GM19328 (cell line): ENCODE results near the gene XIRP1.

Source experiments
- ATAC-seq: cut with Tn5 transposase; IDR thresholded peaks from one replicate; pipeline ENCODE4 v1.9.1; 2021; ENCODE audit warnings: mild to moderate bottlenecking, moderate library complexity; ENCODE audit not compliant: unreplicated experiment

Gene XIRP1

DNA sequence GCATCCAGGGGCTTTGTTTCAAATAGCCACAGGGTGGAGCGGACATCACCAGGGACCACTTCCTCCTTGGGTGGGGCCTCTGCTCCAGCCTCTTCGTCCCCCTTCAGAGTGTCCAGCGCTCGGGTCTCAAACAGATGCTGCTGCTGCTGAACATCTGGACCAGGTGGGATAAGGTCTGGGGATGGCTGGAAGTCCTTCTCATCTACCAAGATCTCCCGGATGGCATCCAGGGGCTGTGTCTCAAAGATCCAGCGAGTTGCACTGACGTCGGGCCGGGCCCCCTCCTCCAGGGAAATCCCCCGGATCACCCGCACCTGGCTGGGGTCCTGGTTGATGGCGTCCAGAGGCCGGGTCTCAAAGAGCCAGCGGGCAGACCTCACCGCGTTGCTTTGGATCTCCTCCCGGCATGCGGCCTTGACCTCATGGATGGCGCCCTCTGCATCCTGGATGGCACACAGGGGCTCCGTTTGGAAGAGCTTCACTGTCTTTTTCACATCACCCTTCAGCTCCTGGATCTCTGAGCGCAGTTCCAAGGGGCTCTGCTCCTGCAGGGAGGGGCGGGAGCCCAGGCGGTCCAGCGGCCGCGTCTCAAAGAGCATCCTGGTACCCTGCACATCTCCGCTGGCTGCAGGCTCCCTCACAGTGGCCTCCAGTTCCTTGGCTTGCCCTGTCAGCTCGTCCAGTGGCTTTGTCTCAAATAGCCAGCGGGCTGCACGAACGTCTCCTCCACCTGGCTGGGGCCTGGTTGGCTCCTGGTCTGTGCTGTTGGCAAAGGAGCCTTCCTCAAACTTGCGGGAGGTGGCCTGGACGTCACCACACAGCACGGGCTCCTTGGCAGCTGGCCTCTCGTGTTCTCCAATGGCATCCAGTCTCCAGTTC, 3.9 kb downstream of the XIRP1 start:
- ATAC-seq = no peak

DNA sequence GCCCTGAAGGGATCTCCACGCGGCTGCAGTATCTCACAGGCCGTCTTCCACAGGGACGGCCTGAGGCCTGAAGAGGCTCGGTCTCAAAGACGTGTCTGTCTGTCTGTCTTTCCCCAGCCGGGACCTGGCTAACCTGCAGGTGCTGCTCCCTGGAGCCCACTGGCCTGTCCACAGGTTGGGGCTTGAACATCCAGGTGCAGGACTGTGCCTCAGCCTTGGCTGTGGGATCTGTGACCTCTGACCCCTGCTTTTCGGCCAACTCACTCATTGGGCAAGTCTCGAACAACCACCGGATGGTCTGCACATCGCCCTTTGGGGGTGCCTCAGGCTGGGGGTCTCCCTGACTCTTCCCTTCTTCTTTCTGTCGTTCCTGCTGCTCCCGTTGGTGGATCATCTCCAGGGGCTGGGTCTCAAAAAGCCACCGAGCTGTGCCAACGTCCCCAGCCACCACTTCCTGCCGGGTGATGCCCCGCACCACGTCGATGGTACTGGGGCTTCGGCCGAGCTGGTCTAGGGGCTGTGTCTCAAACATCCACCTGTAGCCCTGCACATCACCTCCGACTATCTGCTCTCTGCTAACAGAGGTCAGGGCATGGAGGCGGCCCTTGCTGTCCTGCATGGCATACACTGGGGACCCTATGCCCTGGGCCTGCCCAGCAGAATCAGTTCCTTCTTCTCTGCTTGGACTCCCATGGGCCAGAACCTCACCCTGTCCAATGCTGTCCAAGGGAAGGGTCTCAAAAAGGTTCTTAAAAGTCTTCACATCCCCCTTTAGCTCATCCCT, 4.8 kb downstream of the XIRP1 start:
- ATAC-seq = no peak

DNA sequence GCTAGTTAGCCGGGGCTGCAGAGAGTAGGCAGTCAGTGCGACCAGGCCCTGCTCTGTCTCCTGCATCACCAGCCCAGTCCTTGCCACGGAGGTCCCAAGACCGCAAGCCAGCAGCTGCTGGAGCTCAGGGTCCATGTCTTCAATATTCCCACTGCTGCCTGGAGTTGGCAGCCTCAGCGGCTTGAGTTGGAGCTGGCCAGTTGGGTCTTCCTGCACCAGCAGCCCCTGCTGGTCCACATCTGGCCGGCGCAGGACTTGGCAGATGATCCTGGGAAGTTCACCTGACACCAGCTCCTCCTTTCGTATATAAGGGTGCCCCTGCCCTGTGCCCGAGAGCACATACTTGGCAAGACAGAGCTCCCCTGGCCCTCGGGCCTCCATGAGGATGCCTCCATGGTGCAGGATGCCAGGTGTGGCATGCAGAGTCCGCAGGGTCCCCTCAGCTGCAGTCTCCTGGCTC, 5.7 kb downstream of the XIRP1 start:
- ATAC-seq = no peak

DNA sequence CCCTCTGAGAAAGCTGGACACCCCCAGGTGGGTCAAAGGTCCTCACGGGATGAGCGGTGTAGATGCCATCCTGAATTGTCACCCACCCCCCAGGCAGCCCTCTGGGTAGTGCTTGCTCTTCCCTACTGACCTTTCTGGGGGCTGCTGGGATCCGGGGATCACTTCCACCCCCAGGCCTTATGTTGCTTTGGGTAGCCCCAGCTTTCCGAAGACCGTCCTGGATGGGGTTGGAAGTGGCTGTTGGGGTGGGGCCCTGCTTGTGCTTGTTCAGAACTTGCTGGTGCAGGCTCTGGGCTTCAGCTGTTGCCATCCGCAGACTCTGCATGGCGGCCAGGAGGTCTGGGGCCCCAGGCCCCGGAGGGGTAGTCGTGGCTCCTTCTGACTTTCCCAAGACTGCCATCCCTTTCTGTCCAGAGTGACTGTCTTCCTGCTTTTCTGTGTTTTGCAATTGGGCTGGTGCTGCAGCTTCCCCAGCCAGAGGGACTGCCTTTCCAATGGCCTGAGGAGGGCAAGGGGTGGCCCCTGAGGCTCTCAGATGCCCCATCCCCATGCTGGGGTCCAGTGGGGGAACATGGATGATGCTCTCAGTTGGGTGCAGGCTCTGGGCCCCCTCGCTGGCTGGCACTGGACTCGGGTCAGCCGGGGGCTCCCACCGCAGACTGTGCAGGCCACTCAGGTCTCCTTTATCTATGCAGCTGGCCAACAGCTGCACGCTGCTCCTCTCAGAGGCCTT, 6.3 kb downstream of the XIRP1 start:
- ATAC-seq = no peak

DNA sequence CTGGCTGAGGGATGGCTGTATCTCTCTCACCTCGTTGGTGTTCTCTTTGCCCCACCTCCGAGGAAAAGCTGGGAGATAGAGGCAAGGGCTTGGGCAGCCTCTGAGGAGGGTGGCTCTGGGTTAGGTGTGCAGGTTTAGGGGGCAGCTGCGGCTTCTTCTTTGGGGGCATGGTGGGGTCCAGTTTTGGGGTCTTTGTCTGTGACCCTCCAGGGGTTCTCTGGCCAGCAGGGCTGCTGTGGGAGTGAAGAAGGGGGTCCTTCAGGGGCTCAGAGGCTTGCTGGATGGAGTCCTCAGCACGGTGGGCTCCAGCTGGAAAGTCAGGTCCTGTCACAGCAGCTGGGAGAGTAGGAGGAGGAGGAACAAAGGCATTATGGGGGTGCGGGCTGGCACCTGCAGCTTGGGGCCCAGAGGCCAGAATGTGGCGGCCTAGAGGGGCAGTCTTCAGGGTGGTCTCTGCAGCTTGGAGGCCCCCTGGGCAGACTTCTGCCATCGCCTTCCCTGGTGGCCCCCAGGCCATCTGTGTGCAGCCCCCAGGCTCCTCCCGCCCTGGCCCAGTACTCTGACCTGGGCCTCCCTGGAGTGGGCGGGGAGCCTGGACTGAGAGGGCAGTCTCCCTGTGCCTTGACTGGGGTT, 7.0 kb downstream of the XIRP1 start:
- ATAC-seq = no peak

DNA sequence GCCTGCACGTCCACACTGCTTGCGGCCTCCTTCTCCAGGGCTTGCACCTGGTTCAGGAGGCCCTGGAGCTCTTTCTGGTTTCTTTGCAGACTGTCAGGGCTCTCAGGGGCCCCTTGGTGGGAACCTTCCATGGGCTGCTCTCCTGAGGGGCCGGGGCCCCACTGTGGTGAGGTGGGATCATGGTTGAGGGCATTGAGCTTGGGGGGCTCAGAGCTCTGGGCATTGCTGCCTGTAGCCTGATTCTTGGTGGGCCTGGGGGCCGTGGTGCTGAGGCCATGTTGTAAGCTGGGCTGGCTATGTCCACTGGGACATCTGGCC, 7.5 kb downstream of the XIRP1 start:
- no peak for ATAC-seq

DNA sequence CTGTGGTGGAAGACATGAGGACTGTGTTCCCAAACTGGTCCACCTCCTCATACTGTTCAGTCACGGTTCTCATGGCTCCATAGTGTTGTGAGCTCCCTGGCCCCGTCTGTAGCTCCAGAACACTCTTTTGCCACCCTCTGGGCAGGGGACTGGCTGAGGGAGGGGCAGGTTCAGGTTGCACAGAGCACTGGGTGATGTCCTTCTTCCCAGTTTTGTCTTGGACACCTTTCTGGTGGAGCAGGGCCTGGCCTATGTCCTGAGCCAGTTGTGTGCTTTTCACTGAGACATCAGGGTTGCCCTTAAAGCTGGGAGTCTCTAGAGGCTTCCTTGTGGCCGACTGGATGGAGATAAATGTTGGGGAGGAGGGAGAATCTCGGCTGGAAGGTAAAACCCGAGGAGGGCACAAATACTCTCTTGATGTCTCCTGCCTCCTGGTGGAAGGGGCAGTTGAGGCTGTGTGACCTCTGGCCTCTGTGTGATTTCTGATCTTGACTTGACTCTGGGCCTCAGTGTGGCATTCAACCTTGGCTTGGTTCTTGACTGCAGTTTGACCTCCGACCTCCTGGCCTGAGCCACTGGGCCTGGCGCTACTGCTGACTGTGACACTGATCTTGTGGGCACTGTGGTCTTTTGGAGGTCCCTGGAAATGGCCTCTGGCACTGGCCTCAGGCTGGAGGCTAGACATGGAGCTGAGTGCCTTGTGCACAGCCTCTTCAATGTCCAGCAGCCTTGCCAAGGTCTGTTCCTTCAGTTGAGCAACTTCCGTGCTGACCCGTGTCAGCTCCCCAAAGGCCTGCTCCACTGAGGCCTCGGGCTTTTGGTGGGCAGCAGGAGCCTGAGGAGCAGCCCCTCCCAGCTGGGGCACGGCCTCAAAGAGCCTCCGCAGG, 8.1 kb downstream of the XIRP1 start:
- ATAC-seq = no peak

DNA sequence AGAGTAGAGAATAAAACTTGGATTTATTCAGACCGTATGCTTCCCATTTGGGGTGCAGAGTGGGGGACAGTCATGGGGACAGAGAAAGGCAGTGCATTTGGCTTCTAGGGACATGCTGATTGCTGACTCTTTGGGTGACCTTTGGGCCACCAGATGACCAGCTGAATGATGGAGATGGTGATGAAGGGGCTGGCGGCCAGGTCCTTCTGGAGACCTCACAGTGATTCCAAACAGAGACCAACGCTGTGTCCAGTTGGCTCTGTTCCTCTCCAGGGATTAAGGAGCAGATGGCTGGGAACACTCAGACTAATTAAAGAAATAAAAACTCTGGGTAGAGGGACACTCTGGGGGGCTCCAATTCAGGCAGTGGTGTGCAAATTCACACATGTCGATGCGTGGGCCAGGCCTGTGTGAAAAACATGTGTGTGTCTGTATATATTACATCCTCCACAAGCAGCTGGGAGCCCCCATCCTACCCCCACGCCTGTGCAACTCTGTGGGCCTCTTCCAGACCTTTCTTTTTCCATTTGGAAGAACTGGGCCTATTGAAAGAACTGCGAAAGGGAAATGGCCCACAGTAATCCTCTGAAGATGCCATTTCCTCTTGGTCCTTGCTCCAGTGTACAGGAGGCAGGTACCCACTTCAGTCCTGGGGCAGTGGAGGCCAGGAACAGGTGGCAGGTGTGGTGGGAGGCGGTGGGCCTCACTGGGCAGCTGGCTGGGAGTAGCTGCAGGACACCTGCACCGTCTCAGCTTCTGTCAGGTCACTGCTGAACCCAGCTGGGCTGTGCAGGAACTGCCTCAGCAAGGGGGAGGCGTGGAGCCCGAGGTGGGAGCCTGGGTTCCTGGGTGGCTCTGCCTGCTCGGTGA, 8.9 kb downstream of the XIRP1 start:
- ATAC-seq = no peak

DNA sequence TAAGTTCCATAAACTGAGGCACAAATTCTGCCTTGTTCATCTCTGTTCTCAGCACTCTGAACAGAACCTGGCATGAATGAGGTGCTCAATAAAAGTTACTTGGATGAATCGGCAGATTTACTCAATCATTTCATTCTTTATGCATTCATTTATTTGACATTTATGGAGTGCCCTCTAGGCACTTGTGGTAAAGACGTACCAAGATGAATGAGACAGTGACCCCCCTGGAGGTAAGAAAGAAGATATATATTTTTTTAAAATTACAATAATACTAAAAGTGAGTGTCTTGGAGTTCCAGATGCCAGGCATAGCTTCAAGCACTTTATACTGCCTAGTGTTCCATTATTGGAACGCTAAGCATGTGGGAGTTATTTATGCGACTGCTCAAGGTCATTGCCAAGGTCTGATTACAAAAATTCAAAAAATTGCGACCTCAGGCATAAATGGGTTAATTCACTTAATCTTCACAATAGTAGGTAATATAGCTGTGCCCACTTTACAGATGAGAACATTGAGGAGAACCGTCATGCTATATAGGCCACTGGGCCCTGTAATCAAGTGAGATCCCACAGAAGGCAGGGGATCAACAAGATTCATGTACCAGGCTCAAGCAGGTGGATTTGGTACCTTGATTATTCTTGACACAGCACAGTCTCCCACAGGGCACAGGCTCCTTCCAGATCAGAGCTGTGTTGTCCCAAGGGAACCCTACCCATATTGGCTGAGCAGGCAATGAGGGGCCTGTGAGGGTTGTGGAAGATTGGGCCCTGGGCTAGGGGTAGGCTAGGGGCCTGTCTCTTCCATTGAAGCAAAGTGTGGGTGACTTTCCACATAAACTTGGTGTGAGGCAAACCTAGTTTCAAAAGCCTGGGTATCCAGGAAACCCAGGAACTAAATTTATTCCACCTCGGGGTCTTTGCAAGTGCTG, 10.7 kb downstream of the XIRP1 start:
- ATAC-seq = no peak

DNA sequence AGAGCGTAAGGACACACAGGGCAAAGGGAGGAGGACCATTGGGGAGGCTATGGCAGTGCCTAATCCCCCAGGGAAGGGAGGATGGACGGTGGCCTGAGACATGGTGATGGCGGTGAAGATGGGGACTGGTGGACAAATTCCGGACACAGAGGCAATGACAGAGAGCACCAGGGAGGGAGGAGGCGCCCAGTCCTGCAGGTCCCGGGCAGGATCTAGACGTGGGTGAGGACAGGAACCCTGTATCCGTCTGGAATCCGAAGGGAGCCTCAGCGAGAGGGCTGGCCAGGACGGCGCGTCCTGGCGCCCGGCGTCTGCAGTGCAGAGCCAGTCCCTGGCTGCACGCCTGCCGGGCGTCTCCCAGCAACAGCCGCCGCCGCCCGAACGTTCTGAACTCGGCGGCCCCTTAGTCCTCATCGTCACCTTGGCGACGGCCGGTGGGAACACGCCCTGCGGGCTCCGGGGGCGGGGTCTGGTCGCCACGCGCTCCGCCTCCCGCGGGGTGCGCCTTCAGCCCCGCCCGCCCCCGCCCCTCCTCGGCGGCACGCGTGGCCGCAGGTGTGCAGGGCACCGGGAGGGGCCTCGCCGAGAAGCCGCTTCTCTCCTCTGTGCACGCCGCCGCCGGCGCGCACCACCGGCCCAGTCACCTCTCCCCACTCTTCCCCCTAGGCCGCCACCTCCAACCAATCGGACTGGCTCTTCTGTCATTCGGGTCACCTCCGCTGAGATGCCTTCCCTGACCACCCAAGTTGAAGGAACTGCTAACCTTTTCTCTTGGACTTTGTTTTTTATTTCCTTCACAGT, 11.6 kb downstream of the XIRP1 start:
- ATAC-seq = peak; percentile 96

DNA sequence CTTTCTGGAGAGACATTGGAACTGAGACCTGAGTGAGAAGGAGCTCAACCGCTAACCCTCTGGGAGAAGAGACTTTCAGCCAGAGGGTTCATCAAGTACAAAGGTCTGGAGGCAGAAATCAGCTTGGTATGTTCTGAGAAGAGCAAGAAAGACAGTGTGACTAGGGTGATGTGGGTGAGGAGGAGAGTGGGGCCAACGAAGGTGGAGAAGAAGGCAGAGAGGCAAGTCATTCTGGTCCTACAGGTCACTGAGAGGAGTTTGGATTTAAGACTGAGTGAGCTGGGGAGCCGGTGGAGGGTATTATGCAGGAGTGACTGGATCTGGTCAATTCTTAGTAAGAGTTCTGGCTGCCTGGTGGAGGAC, 12.2 kb downstream of the XIRP1 start:
- no peak for ATAC-seq

DNA sequence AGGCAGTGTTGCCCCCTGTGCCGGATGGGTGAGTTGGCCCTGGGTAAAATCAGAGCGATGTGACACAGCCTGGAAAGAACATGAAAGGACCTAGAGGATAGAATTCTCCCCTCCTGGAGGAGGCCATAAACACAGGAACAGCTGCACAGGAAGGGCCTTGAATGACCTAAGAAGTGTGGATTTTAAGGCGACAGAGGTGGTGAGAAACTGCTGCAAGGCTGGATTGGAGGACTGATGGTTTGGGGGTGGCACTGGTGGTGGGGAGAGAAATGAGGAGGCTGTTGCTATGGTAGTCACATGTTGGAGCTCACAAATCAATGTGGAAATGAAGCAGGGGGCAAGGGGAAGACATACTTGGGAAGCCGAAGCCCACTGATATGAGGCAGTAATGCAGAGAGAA, 13.8 kb downstream of the XIRP1 start:
- no peak for ATAC-seq

DNA sequence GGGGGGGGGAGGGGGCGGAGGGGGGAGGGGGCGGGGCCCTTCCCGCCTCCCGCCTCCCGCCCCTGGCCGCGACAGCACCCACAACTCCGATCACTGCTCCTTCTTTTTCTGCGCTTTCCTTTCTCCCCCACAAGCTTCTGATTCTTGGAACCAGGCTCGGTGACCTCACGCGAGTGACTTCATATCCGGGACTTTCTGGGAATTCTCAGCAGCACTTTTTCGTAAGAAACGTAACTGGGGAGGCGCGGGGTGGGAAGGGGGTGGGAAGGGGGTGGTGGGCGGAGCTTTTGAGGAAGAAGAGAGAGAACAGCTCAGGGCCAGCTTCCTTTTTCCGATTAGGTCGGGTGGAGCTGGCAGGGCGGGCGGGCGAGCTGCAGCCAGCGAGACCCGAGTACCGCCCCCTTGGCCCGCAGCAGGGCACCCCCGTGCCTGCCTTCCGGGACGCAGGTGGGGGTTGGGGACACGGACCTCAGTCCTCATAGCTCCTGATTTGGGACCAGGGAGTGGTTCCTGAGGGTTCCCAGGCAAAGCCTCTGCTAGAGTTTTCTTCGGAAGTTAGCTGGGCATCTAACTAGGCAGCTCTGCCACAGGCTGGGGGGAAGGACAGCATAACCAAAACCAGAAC, 14.6 kb downstream of the XIRP1 start:
- ATAC-seq = no peak

DNA sequence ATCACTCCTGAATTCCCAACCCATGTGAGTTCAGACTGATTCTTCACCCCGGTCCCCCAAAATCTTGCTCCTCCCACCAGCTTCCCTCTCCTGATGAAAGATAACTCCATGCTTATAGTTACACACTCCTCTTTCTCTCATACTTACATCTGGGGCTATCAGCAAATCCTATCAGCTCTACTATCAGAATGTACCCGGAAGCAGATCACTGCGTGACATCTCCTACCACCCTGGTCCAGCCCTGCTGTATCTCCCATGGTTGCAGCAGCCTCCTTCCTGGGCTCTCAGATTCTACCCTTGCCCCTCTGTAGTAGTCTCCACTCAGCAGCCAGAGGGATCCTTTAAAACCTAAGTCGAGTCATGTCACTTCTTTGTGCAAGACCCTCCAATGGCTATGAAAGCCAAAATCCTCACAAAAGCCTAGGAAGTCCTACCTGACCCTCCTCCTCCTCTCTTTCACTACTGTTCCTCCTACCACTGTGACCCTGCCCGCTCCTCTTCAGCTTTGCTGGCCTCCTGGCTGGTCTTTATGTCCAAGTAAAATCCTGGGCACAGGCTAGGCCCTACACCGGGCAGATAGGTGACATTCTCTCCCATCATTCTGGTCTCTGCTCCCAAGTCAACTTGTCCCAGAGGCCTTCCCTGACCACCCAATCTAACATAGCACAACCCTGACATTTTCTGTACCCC, 16.2 kb downstream of the XIRP1 start:
- ATAC-seq = no peak

DNA sequence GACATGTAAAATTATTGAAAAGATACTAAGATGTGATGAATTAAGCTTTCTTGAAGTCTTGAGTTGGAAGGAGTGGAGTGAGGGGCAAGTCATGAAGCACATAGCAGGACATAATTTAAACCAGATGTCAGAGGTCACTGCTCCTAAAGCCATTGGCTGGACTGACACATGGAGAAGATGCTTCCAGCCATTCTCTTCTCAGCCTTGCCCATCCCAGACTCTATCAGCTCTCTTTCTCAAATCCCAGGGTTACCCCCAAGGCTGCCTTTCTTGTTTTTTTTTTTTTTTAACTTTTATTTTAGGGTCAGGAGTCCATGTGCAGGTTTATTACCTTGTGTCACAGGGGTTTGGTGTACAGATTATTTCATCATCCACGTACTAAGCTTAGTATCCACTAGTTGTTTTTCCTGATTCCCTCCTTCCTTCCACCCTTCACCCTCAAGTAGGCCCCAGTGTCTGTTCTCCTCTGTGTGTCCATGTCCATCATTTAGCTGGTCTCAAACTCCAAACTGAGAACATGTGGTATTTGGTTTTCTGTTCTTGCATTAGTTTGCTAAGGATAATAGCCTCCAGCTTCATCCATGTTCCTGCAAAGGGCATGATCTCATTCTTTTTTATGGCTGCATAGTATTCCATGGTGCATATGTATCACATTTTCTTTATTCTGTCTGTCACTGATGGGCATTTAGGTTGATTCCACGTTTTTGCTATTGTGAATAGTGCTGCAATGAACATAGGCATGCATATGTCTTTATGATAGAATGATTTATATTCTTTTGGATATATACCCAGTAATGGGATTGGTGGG, 18.9 kb downstream of the XIRP1 start:
- ATAC-seq = no peak

DNA sequence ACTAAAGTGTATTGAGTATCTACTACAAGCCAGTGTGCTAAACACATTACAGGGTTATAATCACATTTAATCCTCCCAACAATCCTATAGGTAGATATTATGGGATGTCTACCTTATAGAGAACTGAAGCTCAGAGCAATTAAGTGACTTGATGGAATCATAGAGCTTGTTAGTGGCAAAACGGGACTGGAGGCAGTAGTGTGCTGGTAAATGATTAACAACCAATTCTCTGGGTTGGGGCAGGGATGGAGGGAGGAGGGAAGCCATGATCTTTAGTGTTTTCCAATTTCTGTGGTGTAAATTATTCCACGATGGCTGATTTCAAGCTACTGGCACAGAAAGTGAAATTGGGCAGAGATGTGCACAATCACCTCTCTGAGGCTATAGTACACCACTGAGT, 20.5 kb downstream of the XIRP1 start:
- ATAC-seq = no peak
